ENCODE data around the gene CST4.
"Not testable (repeated sequence)": the region's sequence is repeated elsewhere in the genome, so short reads cannot be mapped to it uniquely, and the experiment has no call there.

Gene CST4, protein sequence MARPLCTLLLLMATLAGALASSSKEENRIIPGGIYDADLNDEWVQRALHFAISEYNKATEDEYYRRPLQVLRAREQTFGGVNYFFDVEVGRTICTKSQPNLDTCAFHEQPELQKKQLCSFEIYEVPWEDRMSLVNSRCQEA

DNA sequence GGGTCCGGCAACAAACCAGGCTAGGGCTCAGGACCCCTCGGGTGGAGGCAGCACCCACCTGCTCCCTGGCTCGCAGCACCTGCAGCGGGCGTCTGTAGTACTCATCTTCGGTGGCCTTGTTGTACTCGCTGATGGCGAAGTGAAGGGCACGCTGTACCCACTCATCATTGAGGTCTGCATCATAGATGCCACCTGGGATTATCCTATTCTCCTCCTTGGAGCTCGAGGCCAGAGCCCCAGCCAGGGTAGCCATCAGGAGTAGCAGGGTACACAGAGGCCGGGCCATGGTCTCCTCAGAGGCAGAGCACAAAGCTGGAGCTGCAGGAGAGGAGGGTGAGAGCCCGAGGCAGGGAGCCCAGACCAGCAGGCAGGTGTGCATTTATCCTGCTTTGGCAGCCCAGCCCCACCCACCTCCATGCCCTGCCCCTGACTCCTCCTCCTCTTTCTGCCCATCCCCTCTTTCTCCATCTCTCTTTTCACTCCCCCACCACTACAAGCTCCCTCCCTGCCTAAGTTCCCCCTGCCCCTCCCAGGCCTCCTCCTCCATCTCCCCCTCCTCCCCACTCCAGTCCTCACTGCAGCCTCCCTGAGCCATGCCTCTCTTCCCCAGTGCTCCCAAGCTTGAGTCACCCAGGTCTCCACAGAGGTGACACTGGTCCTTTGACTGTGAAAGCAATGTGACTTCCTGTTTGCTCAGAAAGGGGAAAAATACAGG is at the start of gene CST4:
CST4 (minus strand) TSS at position 355 of the 715 bp plus-strand sequence; CDS start at position 286, 69 bp downstream.
- not testable (repeated sequence) for DNase-seq (ENCODE audit: low spot score)

DNA sequence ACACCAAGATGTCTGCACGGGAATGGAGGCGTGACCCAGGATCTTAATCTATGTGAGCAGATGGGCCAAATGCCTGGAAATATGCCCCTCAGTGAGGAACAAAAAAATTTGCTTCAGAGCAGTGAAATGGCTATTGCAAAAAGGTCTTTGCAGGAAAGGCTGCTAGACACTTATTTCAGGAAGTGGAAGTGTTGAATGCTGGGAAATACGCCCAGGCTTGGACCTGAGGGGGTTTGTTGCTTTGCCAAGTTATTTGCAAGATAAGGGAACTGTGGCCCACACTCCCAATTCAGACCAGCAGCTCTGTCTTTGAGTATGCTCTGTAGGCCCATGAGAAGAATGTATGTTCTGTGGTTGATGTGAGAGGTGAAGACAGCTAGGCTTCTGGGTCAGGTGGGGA is 46.6 kb upstream of the CST4 start:
- not testable (repeated sequence) for DNase-seq (ENCODE audit: low spot score)

DNA sequence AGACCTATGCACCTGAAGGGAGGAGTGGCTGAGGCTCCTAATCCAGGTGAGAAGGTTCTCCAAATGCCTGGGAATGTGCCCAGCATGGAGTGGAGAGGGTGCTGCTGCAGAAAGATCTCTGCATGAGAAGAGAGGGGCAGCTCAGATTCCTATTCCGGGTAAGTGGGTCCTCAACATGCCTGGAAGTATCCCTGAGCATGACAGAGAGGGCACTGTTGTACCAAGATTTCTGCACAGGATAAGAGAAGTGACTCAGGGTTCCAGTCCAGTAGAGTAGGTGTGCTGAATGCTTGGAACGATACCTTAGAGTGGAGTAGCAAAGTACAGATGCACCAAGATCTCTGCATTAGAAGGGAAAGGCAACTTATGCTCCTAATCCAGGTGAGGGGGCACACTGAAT is 46.1 kb upstream of the CST4 start:
- DNase-seq (ENCODE audit: low spot score) = not testable (repeated sequence)

DNA sequence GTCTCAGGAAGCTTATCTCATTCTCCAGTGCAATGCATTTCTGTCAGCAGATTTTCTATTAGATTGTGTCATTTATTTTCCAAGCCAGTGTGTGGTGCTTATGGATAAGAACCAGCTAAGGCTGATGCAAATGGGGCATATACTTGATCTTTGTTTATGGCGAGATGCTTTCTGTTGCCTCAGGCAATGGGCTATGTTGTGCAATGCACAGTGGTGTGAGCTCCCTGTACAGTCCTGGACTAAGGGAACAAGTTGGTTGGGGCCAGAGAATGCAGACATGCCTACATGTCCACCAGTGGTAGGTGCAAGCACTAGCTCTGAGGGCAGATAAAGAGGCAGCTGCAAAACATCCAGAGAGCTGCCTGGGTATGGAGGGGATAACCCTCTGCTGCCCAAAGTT is 45.6 kb upstream of the CST4 start:
- not testable (repeated sequence) for DNase-seq (ENCODE audit: low spot score)

DNA sequence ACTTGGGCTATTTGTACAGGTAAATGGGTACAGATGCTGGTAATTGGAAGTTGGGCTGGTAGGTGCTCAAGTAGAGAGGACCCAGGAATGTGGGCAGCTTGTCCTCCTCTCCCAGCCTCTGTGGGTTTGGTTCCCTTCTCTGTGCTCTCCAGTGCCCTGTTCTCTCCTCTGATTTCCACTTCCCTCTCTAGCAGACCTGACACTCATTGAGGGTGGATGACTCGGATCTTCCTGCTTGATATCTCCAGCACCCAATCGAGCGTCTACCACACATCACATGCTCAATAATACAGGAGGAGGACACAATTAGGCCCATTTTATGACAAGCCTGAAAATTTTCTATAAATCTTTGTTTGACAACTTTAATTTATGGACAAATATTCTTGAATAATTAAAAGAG is 38.2 kb upstream of the CST4 start:
- no peak for DNase-seq (ENCODE audit: low spot score)

DNA sequence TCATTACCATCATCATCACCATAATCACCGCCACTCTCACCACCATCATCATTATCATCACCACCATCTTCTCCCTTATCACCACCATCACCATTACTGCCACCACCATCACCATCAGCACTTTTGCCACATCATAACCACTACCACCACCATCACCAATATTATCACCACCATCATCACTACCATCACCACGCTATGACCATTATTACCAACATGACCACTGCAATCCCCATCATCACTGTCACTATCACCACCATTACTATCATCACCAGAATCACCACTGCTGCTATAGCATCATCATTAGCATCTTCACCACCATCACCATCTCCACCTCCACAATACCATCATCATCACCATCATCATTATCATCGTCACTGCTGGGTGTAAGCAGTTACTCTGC is 36.3 kb upstream of the CST4 start:
- DNase-seq (ENCODE audit: low spot score) = no peak

DNA sequence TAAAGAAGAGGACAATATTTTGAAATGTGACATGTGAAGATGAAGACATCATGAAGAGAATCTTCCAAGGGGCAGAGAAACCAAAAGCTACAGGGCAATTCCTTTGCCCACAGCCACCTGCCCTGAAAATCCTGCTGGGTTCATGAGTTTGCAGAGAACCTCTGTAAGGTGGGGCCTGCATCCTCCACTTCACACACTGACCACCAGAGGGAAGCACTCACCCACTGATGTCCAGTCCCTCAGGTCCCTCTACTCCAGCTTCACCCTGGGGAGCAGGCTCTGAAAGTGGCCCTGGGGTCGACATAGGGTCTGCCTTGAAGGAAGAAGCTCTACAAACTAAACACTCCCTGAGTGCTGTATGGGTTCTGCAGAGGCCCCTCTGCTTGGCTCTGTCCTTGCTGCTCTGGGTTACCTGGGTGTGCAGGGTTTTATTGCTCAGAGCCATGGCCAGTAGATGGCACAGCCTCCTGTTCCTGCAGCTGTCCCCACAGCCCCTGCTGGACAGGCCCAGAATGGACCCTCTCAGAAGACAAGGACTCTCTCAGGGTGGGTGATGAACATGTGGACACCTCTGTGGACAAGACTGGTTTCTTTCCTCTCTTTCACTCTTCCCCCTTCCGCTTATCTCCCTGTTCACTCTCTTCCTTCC is 34.9 kb upstream of the CST4 start:
- not testable (repeated sequence) for DNase-seq (ENCODE audit: low spot score)

DNA sequence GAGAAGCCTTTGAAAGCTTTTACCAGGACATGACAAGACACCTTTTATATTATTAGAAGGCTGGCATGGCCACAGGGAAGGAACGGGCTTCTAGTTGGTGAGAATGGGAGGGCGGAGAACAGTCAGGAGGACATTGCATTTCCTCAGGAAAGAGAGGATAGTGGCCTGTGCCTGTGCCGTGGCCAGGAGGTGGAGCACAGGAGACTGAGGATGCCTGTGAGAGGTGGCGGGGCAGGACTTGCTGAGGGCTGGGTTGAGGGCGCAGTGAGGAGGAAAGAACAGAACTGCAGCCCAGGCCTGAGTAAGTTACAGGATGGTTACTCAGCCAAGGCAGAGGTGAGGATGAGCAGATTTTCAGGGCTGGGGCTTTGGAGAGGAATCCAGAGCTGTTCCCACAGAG is 34.0 kb upstream of the CST4 start:
- not testable (repeated sequence) for DNase-seq (ENCODE audit: low spot score)

DNA sequence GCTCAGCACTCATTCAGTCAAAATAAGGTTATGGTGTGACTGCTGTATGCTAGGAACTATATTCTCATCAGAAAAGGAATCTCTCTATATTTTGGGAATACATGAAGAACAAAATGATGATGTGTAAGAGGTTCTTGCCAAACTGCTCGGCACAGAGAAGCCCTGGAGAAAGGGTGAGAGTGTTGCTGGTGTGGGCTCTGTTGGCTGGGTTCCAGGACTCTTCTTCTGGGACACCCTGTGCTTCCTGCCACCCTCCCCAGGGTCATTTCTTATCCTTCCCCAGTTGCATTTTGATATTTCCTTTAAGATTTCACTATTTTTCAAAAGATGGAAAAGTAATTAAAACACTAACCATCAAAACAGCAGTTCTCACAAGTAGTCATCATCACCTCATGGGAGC is 33.1 kb upstream of the CST4 start:
- no peak for DNase-seq (ENCODE audit: low spot score)

DNA sequence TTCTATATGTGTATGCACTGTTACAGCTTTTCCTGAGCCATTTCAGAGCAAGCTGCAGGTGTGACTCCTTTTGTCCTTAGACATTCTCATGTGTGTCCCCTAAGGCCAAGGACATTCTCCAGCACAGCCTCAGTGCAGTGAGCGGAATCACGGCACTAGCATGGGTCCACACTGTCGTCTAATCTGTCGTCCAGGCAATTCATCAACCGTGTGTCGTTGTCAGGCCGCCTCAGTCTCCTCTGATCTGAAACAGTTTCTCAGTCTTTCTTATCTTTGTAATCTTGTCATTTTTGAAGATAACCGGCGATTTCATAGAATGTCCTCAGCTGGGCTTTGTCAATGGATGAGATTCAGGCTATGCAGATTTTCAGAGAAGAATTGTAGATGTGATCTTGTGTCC is 30.5 kb upstream of the CST4 start:
- not testable (repeated sequence) for DNase-seq (ENCODE audit: low spot score)

DNA sequence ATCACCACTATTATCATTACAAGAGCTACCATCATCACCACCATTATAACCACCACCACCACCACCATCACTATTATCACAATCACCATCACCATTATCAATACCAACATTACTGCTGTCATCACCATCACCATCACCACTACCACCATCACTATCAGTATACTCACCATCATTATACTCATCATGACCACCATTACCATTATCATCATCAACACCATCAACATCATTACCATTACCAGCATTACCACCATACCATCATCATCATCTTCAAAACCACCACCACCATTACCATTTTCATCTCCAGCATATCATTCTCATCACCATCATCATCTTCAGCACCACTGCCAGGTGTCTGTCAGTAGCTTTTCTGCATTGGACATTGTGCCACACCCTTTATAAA is 22.9 kb upstream of the CST4 start:
- DNase-seq (ENCODE audit: low spot score) = not testable (repeated sequence)

DNA sequence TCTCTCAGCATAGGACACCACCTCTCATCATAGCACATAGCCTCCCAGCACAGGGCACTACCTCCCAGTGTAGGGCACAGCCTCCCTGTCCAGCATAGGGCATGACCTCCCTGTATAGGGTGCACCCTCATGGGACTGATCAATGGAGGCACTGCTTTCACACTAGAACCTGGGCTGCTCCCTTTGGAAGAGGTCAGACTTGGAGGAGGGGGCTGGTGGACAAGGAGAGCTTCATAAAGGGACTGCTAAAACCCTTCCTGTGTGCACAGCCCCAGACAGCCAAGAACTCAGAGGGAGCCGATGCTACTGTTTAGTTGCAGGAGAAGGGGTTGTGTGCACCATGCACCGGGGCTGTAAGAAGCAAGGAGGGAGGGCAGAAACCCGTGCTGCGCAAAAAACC is 21.9 kb upstream of the CST4 start:
- DNase-seq (ENCODE audit: low spot score) = no peak

DNA sequence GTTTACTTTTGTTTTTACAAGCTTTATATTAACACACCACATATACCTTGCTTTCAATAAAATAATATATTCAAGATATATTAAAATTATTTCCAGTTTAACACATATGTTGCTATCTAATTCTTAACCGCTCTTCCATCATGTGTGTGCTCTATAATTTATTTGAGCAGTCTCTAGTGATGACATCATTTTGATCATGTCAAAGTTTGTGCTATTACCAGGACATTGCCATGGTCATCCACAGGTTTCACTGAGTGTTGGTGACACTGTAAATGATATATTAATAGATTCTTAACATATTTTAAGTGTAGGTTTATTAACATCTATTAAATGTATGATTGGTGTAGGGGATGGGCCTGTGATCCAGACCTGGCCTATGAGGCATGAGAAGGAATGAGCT is 17.1 kb upstream of the CST4 start:
- no peak for DNase-seq (ENCODE audit: low spot score)

DNA sequence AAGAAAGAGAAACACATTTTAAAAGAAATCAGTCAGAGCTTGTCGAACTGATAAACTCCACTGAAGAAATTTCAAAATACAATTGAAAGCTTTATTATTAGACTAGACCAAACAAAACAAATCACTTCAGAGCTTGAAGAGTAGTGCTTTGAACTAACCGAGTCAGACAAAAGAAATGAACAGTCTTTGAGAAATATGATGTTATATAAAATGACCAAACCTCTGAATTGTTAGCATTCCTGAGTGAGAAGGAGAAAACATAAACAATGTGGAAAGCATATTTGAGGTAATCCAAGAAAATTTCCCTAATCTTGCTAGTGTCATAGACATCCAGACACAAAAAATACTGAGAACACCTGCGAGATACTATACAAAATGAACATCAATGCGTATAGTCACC is 13.2 kb upstream of the CST4 start:
- no peak for DNase-seq (ENCODE audit: low spot score)

DNA sequence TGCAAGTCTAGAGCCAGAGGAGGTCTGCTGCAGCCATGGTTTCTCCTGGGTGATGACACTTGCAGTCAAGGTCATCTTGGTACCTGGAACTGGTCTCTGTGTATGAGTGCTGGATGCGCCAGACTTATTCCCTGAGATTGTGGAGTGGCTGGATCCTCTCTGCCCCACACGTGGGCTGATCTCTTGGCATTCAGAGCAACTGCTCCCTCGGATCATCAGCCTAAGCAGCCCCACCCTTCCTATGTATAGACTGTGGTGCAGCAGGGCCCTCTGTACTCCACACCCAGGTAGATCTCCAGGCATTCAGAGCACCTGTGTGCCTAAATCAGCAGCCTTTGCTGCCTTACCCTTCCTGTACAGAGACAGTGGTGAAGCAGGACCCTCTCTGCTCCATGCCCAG is 12.1 kb upstream of the CST4 start:
- no peak for DNase-seq (ENCODE audit: low spot score)

DNA sequence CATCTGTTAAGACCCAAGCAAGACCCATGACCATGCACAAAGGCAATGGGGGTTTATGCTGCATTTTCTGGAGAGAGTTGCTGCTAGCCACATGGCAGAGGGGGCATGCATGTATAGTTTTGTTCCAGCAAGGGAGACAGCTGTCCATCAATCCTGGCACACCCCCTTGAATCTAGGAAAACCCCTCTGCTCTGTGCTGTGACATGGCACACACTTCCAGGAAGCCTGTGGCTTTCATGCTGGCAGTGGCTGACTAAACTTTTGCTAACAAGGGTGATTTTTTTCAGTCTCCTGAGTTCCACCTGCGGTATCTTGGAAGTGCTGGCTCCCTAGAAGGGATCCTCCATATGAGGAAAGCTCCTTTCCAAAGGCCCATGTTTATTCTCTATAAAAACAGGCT is 9.1 kb upstream of the CST4 start:
- no peak for DNase-seq (ENCODE audit: low spot score)

DNA sequence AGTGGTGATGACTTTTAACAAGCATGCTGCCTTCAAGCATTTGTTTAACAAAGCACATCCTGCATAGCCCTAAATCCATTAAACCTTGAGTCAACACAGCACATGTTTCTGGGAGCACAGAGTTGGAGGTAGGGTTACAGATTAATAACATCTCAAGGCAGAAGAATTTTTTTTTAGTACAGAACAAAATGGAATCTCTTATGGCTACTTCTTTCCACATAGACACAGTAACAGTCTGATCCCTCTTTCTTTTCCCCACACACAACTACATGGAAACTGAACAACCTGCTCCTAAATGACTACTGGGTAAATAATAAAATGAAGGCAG is 6.2 kb upstream of the CST4 start:
- DNase-seq (ENCODE audit: low spot score) = not testable (repeated sequence)

DNA sequence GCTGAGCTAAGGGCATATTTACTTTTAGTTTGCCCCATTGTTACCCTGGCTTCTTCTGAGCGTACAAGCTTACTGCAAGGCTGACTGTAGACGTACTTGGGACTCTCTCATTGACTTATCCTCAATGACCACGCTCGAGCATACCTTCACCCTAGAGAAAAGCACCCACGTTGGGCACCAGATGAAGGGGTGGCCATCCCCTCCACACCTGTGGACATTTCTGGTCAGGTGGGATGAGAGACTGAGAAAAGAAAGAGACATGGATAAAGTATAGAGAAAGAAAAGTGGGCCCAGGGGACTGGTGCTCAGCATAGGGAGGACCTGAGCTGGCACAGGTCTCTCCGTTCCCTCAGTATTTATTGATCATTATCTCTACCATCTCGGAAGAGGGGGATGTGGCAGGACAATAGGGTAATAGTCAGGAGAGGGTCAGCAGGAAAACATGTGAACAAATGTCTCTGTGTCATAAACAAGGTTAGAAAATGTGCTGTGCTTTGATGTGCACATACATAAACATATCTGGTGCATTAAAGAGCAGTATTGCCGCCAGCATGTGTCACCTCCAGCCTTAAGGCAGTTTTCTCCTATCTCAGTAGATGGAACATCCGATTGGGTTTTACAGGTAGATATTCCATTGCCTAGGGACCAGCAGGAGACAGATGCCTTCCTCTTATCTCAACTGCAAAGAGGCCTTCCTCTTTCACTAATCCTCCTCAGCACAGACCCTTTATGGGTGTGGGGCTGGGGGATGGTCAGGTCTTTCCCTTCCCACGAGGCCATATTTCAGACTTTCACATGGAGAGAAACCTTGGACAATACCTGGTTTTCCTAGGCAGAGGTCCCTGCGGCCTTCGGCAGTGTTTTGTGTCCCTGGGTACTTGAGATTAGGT is 5.6 kb upstream of the CST4 start:
- DNase-seq (ENCODE audit: low spot score) = not testable (repeated sequence)

DNA sequence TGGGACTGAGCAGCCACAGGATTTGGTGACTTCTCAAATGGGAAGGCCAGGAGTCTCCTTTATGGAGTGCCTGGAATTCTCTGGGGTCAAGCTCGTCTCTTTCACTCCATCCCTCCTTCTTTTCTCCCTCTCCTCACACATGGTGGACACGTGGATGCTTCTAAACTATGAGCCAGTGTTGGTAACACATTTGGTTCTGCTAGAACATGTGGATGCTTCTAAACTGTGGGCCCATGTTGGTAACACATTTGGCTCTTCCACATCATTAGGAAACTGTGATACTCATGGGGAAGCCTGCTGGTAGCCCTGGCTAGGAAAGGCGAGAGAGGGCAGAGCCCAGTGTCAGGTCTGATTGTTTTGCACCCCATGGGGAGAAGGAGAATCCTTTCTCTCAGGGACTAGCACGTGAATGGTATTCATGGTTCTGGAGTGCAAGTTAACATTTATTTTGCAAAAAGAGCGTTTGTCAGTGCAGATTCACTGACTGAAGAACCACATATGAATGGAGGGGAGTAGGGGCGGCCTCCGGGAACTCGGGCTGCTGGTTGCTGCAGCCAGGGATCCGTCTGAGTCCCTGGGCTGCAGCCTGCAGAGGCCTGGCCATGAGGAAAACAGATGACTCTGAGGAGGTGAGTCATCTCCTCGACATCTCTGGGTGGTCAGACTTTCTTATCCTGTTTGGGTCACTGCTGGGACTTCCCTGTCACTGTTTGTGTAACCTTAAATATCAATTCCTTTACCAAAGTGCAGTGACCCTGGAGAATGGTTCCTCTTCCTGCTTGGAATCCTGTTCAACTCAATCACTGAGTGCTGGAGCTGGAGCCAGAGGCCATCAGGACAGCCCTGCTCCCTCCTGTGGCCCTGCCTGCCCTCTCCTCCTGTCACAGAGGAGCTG is 4.1 kb upstream of the CST4 start:
- DNase-seq (ENCODE audit: low spot score) = not testable (repeated sequence)

DNA sequence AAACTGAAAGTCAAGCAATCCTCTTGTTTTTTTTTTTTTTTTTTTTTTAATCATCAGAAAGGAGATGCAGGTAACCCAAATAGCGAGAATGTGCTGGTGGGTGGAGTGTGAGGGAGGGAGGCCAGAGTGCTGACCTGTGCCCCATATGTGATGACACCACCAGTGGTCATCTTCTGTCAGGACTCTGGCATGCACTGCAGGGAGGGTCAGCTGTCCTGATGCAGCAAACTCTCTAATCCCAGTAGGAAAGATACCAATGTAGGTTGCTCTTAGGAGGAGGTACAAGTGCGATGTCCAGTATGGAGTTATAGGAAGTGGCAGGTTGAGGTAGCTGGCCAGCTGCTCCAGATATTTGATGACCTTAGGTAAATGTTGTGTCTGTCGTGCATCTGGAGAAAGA is 2.8 kb upstream of the CST4 start:
- DNase-seq (ENCODE audit: low spot score) = no peak

DNA sequence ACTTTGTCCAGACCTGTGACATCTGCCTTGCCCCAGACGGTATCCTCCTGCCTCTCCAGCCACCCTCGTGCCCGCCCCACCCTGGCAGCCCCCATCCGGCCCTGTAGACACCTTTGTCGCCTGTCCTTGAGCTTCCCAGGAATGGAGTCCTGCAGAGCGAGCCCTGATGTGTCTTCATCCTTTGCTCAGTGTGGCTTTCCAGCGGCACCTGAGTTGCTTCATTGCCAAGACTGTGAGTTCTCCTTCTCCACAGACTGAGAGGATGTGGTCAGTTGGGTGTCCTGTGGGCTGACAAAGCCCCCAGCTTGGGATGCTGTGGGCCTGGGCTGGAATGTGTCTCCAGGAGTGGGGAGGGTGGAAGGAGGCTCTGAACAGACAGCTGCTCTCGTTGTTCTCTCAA is 1.7 kb upstream of the CST4 start:
- DNase-seq (ENCODE audit: low spot score) = no peak

DNA sequence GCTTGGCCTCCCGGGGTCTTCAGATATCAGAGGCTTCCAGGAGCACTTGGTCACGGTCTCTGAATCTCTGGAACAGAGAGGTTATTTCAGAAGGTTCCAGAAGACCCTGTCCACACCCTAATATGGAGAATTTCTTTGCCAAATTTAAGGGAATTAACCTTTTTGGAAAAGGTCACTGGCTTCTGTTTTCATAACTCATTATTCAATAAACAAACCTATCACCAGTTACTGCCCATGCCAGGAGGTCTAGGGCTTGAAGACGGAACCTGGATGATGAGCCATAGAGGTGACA is 507 bp upstream of the CST4 start:
- DNase-seq (ENCODE audit: low spot score) = no peak

All from putamen (tissue), 1 donor.